HG02852 (cell line): ENCODE data around the gene CCDC142.
"Not testable (repeated sequence)": the region's sequence is repeated elsewhere in the genome, so short reads cannot be mapped to it uniquely, and the experiment has no call there.

Experiments
- ATAC-seq: cut with Tn5 transposase; IDR thresholded peaks from one replicate; pipeline ENCODE4 v1.9.1; 2021; ENCODE audit warnings: mild to moderate bottlenecking, moderate library complexity; ENCODE audit not compliant: unreplicated experiment

The CCDC142 gene

GRCh38 chr2:74500578-74500946, 17.8 kb upstream of the CCDC142 start:
- no peak for ATAC-seq

GRCh38 chr2:74499940-74500577, 17.3 kb upstream of the CCDC142 start:
- ATAC-seq = no peak

DNA sequence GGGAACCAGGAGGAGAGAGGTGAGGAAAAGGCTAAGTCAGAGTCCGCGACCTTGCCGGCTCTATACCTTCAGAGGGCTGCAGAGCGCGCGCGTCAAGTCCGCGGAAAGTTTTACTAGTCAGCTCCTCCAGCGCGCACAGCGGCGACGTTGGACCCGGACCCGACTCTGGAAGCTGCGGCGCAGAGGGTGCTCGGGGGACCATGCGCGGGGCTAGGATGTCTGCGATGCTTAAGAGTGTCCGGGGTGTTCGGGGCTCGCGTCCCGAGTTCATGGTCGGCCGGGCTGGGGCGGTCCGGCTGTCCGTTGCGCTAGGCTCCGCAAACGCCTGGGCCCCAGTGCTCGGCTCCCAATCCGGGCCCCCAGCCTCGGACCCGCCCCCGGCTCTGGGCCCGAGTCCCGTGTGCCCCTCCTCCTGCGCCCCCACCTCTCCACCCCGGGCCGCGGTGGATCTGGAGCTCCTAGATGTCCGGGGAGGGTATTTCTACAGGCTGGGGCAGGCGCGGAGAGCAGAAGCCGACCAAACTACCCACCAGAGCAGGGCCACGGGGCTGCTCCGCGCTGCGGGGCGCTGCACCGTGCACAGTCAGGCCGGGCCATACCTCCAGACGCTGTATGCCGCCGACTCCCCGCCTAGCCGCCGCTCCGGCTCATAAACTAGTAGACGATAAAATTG, 16.6 kb upstream of the CCDC142 start, which contains the start of gene LBX2:
TSS of gene LBX2 (minus strand) at position 337 of the 673 bp plus-strand sequence. CDS start at position 271, 66 bp downstream.
- ATAC-seq = no peak

GRCh38 chr2:74498500-74499266, 15.9 kb upstream of the CCDC142 start:
- no peak for ATAC-seq

DNA sequence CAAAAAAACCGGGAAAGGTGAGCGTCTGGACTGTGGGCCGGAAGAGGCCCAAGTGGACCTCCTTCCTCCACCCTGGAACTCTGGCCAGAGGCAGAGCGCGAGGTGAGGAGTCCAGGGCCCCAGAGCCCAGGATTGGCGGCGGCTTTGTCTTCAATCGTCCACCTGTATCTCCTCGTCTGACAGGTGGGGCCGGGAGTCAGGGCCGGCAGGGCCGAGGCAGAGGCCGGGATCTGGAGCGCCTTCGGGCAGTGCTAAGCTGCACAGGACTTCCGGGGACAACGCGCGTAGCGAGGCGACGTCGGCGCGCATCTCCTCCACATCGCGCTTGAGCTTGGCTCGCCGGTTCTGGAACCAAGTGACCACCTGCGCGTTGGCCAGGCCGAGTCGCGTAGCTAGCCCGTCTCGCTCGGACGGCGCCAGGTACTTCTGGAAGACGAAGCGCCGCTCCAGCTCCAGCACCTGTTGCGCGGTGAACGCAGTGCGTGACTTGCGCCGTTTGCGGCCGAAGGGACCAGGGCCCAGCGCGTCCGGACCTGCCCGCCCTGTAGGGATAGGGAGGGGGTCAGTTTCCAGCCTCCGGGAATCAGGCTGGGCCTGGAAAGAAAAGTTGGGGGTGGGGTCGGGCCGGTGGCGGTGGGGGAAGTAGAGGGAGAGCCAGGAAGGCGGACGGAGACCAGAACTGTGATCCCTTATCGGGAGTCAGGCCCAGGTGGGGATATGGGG, 15.1 kb upstream of the CCDC142 start:
- ATAC-seq = no peak

DNA sequence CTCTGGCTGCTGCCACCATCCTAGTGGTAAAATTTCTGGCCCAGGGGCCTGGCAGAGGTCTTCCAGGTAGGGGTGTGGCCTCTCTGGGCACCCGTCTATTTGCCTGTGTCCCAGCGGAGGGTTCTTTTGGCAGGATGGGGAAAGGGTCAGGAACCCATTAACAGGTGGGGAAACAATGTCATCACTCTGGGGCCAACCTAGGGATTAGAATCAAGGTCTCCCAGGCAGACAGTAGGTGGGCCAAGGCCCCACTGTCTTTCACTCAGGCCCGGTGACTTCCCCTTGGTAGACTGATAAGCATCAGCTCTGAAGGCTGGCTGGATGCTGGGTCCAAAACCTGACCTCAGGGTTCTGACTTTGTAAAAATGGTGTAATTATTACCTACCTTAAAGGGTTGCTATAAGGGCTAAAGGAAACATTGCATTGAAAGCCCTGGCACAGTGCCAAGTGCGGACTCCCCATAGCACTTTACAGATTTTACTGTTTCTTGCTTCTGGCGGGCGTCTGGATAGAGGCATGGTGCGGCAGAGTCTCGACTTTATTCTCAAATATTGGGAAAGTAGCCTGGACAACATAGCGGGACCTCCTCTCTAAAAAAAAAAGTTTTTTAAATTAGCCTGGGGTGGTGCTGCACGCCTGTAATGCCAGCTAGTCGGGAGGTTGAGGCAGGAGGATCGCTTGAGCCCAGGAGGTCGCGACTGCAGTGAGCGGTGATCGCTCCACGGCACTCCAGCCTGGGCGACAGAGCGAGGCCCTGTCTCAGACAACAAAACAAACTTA, 14.4 kb upstream of the CCDC142 start:
- no peak for ATAC-seq

DNA sequence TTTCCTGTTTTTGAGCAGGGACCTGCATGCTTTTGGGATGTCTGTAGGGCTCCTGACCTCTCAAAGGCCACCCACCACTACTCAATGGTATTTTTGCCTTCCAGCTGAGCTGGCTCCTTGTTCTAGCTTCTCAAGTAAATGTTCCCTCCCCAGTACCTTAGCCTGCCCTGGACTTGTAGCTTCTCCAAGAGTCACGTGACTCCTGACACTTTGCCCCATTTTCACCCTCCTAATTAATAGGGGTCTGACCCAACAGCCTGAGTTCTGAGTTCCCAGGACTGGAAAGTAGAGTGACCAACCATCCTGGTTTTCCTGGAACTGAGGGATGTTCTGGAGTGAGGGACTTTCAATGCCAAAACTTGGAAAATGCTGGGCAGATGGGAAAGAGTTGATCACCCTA, 12.6 kb upstream of the CCDC142 start:
- no peak for ATAC-seq

- ATAC-seq = no peak
Observed at GRCh38 chr2:74493546-74493945, 10.7 kb upstream of the CCDC142 start.

- no peak for ATAC-seq
Observed at GRCh38 chr2:74491648-74492544, 9.1 kb upstream of the CCDC142 start.

GRCh38 chr2:74489906-74490305, 7.1 kb upstream of the CCDC142 start:
- ATAC-seq = no peak

GRCh38 chr2:74488643-74489481, 6.1 kb upstream of the CCDC142 start:
- no peak for ATAC-seq

GRCh38 chr2:74486141-74486540, 3.3 kb upstream of the CCDC142 start:
- no peak for ATAC-seq

DNA sequence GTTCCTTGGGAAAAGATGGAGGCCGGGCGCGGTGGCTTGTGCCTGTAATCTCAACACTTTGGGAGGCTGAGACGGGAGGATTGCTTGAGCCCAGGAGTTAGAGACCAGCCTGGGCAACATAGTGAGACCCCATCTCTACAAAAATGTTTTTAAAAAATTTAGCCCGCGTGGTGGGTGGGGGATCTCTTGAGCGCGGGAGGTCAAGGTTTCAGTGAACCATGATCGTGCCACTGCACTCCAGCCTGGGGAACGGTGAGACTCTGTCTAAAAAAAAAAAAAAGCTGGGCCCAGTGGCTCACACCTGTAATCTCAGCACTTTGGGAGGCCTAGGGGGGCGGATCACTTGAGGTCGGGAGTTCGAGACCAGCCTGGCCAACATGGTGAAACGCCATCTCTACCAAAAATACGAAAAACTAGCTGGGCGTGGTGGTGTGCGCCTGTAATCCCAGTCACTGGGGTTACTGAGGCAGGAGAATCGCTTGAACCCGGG, 922 bp upstream of the CCDC142 start:
- not testable (repeated sequence) for ATAC-seq

DNA sequence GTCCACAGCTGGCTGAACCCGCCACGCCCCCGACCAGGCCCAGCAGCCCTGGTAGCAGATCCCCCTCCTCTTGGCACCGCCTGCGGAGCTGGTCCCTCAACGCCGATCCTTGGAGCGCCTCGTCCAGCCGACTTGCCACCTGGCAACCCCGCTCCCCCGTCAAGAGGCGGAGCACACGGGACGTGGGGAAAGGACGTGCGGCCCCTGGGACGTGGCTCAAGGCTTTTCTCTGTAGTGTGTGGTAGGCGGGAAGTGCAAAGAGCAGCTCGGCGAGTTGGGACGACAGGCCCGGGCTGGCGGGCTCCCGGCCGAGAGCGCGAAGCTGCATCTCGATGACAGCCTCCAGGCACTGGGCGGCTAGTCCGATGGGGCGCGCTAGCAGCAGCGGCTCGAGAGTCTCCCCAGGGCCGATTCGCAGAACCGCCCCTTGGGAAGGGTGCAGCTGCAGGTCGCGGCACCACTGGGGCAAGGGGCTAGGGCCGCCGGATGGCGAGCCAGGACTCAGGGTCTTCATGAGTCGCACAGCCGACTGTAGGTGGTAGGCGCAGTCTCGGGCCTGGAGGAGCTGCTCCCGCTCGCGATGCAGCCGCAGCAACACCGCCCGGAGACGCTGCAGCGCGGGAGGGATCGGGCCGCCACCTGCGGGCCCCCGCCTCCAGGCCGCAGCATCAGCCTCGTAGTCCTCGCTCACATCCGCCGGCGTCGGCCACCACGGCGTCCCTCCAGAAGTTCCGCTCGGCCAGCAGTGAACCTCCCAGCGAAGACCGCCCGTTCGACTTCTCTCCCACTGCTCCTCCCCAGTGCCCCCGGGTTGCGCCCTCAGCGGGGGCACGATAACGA, 617 bp downstream of the CCDC142 start:
- ATAC-seq = peak; percentile 35

DNA sequence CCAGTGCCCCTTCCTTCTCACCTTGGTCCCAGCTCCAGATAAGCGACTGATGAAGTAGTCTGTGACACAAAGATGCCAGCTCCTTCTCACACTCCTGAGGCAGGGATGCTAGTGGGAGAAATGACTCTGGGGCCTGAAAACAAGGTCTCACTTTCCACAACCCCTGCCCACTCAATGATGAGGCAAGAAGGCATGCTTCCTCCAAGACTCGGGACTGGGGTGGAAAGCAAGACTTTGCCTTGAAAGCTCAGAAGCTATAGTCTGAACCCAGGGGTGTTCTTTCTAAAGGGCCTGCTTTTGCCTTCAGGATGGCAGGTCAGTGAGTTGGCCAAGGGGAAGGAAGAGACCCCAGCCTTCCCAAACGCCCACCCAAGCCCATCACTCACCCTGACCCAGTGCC, 1.4 kb downstream of the CCDC142 start:
- ATAC-seq = no peak

DNA sequence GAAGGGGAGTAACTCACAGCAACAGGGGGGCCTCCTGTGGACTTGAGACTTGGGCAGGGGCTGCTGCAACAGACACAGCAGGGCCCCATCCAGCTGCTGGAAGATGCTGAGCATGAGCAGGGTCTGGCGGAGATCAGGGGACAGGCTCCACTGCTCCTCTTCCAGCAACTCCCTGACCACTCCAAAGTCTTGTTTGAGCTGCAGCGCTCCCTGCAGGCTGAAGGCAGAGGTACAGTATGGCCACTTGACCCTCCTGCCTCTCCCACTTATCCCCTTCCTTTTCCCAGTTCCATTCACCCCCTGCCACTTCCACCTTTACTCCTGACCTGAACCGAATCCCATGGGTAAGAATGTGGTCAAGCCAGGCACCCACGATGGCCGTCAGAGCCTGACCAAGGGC, 7.9 kb downstream of the CCDC142 start:
- ATAC-seq = no peak

DNA sequence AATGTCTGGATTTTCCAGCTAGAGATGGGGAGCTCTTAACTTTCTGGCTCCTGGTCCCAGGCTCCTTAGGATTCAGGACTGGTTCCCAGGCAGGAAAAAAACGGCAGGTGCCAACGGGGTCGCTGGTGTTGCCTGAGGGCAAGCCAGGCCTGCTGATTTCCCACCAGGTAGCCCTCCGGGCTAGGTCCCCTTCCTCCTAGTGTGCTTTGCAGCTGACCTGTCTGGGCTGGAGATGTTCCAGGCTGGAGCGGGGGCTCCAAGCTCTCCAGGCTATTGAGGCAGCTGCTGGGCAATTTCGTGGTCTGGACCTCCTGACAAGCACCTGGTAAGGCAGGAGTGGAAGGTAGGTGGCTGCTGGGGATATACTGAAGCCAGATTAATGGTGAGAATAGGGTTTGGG, 8.3 kb downstream of the CCDC142 start:
- ATAC-seq = no peak

DNA sequence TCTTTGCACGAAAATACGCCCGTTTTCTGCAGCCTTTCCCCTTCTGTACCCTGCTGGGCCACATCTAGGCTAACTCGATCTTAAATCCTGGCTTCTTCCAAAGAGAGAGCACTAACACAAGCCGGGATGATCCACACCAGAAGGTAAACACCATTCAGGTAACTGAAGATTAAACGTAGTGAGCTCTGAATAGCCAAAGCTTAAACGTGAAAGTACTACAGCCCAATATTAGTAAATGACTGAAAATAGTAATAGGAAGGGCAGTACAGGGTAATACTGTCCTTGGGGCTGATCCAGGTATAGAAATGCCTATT, 9.9 kb downstream of the CCDC142 start:
- ATAC-seq = no peak
